Stimulated activated CD4-positive, alpha-beta T cell treated with anti-CD3 and anti-CD28 coated beads, Interleukin-4, amount 100 ng/mL, for 24 hours (primary cell): Measurements from ENCODE around the gene MTPN.

Experiments used
- DNase-seq: peaks from one replicate; pipeline ENCODE4 v3.0.0-alpha.2; 2020

MTPN gene

GRCh38 chr7:135919071-135919841 is 57.9 kb downstream of the MTPN start:
- DNase-seq: no peak

GRCh38 chr7:135918134-135918533 is 59.0 kb downstream of the MTPN start:
- no peak for DNase-seq

GRCh38 chr7:135917721-135918120 is 59.4 kb downstream of the MTPN start:
- DNase-seq: no peak

- no peak for DNase-seq
Observed at GRCh38 chr7:135914346-135914745, 62.8 kb downstream of the MTPN start.

- DNase-seq: no peak
Observed at GRCh38 chr7:135913404-135913803, 63.8 kb downstream of the MTPN start.

- DNase-seq: no peak
Observed at GRCh38 chr7:135911099-135911498, 66.1 kb downstream of the MTPN start.

GRCh38 chr7:135910393-135911036 is 66.6 kb downstream of the MTPN start:
- DNase-seq: no peak

- DNase-seq: no peak
Observed at GRCh38 chr7:135905858-135906257, 71.3 kb downstream of the MTPN start.

GRCh38 chr7:135905355-135905754 is 71.8 kb downstream of the MTPN start:
- DNase-seq: no peak

GRCh38 chr7:135904282-135904681 is 72.9 kb downstream of the MTPN start:
- DNase-seq: no peak

- DNase-seq: no peak
Observed at GRCh38 chr7:135901585-135902540, 75.3 kb downstream of the MTPN start.

- DNase-seq: no peak
Observed at GRCh38 chr7:135900065-135900546, 77.1 kb downstream of the MTPN start.

- DNase-seq: no peak
Observed at GRCh38 chr7:135899458-135900064, 77.6 kb downstream of the MTPN start.

GRCh38 chr7:135898226-135898625 is 78.9 kb downstream of the MTPN start:
- DNase-seq: no peak

- DNase-seq: no peak
Observed at GRCh38 chr7:135894816-135895215, 82.3 kb downstream of the MTPN start.

GRCh38 chr7:135889823-135890222 is 87.3 kb downstream of the MTPN start:
- DNase-seq: no peak

GRCh38 chr7:135888740-135889139 is 88.4 kb downstream of the MTPN start:
- no peak for DNase-seq

GRCh38 chr7:135886345-135887132 is 90.6 kb downstream of the MTPN start:
- DNase-seq: no peak

- DNase-seq: no peak
Observed at GRCh38 chr7:135884495-135885232, 92.5 kb downstream of the MTPN start.

- DNase-seq: no peak
Observed at GRCh38 chr7:135879233-135879632, 97.9 kb downstream of the MTPN start.

GRCh38 chr7:135878284-135878683 is 98.9 kb downstream of the MTPN start:
- DNase-seq: no peak
